Activated CD8-positive, alpha-beta T cell treated with anti-CD3 and anti-CD28 coated beads, Interleukin-2, amount 10 ng/mL, durations not matched to agents 7 days and 5 days (primary cell): ENCODE data around the gene SFXN1. TPM values are rescaled to one million over a fixed set of nuclear protein-coding genes. Genes with fewer than 3 reads are reported as not detected.

Source experiments
- ATAC-seq: fragments of 150-1000 bp; cut with Tn5 transposase; one replicate; pipeline ENCODE4 v1.10.0; 2021; ENCODE audit warnings: moderate library complexity
- CTCF ChIA-PET: fragments of 350-600 bp; sonication (Branson Sonifier 250); formaldehyde crosslinking; loops from one replicate; lab custom pipeline; 2021; ENCODE audit warnings: antibody characterized with exemption; lab: Charles Lee
- POLR2A ChIA-PET: fragments of 350-600 bp; sonication (Branson Sonifier 250); formaldehyde crosslinking; loops from one replicate; lab custom pipeline; 2021; ENCODE audit warnings: antibody characterized with exemption; lab: Charles Lee
- DNase-seq: peaks from one replicate; pipeline ENCODE4 v3.0.0-alpha.2; 2020
- H3K27ac Mint-ChIP-seq: one replicate; pipeline ENCODE4 v1.8.0; 2021; ENCODE audit warnings: mild to moderate bottlenecking, mixed read lengths
- H3K27me3 Mint-ChIP-seq: one replicate; pipeline ENCODE4 v1.8.0; 2021; ENCODE audit warnings: low read depth, mixed read lengths
- H3K36me3 Mint-ChIP-seq: one replicate; pipeline ENCODE4 v1.8.0; 2021; ENCODE audit warnings: low read depth, mixed read lengths
- H3K4me1 Mint-ChIP-seq: one replicate; pipeline ENCODE4 v1.8.0; 2021; ENCODE audit warnings: low read depth, mixed read lengths
- H3K4me3 Mint-ChIP-seq: one replicate; pipeline ENCODE4 v1.8.0; 2021; ENCODE audit warnings: mild to moderate bottlenecking, mixed read lengths
- H3K9me3 Mint-ChIP-seq: one replicate; pipeline ENCODE4 v1.8.0; 2022; ENCODE audit warnings: mixed read lengths; ENCODE audit not compliant: insufficient read depth
- total RNA-seq, 2 experiments: library from RNA; stranded (reverse); gene quantifications; one replicate each; pipeline ENCODE4 v1.2.3, GENCODE V29; 2021

SFXN1 gene
- total RNA-seq, 2 experiments from 2014 or later, result 261 to 271 TPM

GRCh38 chr5:175479125-175479881, 943 bp downstream of the SFXN1 start:
- no peaks in the 10 kb centered on the region for H3K9me3 Mint-ChIP-seq
- H3K27me3 Mint-ChIP-seq, result peaks cover 5% of the 10 kb centered on the region
- POLR2A ChIA-PET, result interaction anchor here (1.2 to 2.2 kb wide), 6 partner anchors 10 to 910 kb away, joined by 3 to 15 read pairs (median 4); partner anchors contain the start of genes HIGD2A and NOP16
- DNase-seq (peak; percentile 31), ATAC-seq (peak; percentile 2)
- peak overlapping the region; percentile 94 for H3K4me3 Mint-ChIP-seq
- H3K36me3 Mint-ChIP-seq, result peaks cover 52% of the 10 kb centered on the region
- peaks cover 52% of the 10 kb centered on the region for H3K4me1 Mint-ChIP-seq
- CTCF ChIA-PET, result interaction anchor here (1.2 to 2.3 kb wide), 4 partner anchors 15 to 44 kb away, joined by 3 to 29 read pairs (median 6); no protein-coding TSS in a partner anchor
- H3K27ac Mint-ChIP-seq, result peak overlapping the region; percentile 92

- Mint-ChIP-seq H3K27ac (peak overlapping the region; percentile 83), H3K9me3 (no peaks in the 10 kb centered on the region), H3K36me3 (peaks cover 86% of the 10 kb centered on the region), H3K27me3 (no peaks in the 10 kb centered on the region), H3K4me3 (peak overlapping the region; percentile 61), H3K4me1 (peaks cover 75% of the 10 kb centered on the region)
- ChIA-PET CTCF (interaction anchor here (0.9 to 1.5 kb wide), 4 partner anchors 18 to 174 kb away, joined by 3 to 7 read pairs (median 3); no protein-coding TSS in a partner anchor), POLR2A (interaction anchor here (0.6 to 1.5 kb wide), 5 partner anchors 10 to 169 kb away, joined by 3 to 6 read pairs (median 3); no protein-coding TSS in a partner anchor)
- no peak for DNase-seq
- no peak for ATAC-seq
These were observed 5.0 kb downstream of the SFXN1 start for GRCh38 chr5:175483337-175483736.

- peak overlapping the region; percentile 83 for H3K27ac Mint-ChIP-seq
- no peak for DNase-seq
- peaks cover 91% of the 10 kb centered on the region for H3K36me3 Mint-ChIP-seq
- ATAC-seq, result no peak
- CTCF ChIA-PET, result interaction anchor here (1.0 kb wide), 1 partner anchor 32 kb away, joined by 3 read pairs; no protein-coding TSS in a partner anchor
- H3K4me1 Mint-ChIP-seq, result peaks cover 85% of the 10 kb centered on the region
- POLR2A ChIA-PET, result no interaction called here
- H3K27me3 Mint-ChIP-seq, result no peaks in the 10 kb centered on the region
- no peaks in the 10 kb centered on the region for H3K9me3 Mint-ChIP-seq
- peak overlapping the region; percentile 61 for H3K4me3 Mint-ChIP-seq
These were observed 6.0 kb downstream of the SFXN1 start for GRCh38 chr5:175484322-175484721.

GRCh38 chr5:175484829-175485228, 6.5 kb downstream of the SFXN1 start:
- H3K36me3 Mint-ChIP-seq, result peaks cover 91% of the 10 kb centered on the region
- ChIA-PET POLR2A (no interaction called here), CTCF (no interaction called here)
- DNase-seq (no peak), ATAC-seq (no peak)
- H3K4me3 Mint-ChIP-seq, result no peak overlapping the region
- H3K9me3 Mint-ChIP-seq, result no peaks in the 10 kb centered on the region
- H3K27ac Mint-ChIP-seq, result peak overlapping the region; percentile 10
- H3K27me3 Mint-ChIP-seq, result no peaks in the 10 kb centered on the region
- peaks cover 90% of the 10 kb centered on the region for H3K4me1 Mint-ChIP-seq

GRCh38 chr5:175485631-175486030, 7.3 kb downstream of the SFXN1 start:
- no peak for ATAC-seq
- POLR2A ChIA-PET, result no interaction called here
- peaks cover 91% of the 10 kb centered on the region for H3K36me3 Mint-ChIP-seq
- peaks cover 94% of the 10 kb centered on the region for H3K4me1 Mint-ChIP-seq
- CTCF ChIA-PET, result interaction anchor here (1.3 kb wide), 1 partner anchor 21 kb away, joined by 4 read pairs; no protein-coding TSS in a partner anchor
- no peak overlapping the region for H3K27ac Mint-ChIP-seq
- H3K27me3 Mint-ChIP-seq, result no peaks in the 10 kb centered on the region
- H3K4me3 Mint-ChIP-seq, result no peak overlapping the region
- no peak for DNase-seq
- no peaks in the 10 kb centered on the region for H3K9me3 Mint-ChIP-seq

GRCh38 chr5:175487514-175488222, 9.3 kb downstream of the SFXN1 start:
- Mint-ChIP-seq H3K27me3 (no peaks in the 10 kb centered on the region), H3K27ac (peak overlapping the region; percentile 75), H3K4me3 (peak overlapping the region; percentile 4), H3K4me1 (peaks cover 75% of the 10 kb centered on the region), H3K9me3 (no peaks in the 10 kb centered on the region), H3K36me3 (peaks cover 86% of the 10 kb centered on the region)
- no peak for ATAC-seq
- CTCF ChIA-PET, result no interaction called here
- POLR2A ChIA-PET, result interaction anchor here (0.6 to 1.2 kb wide), 4 partner anchors 10 to 29 kb away, joined by 3 to 6 read pairs (median 4); partner anchors contain the start of gene SFXN1
- no peak for DNase-seq

GRCh38 chr5:175489693-175490443, 11.5 kb downstream of the SFXN1 start:
- ATAC-seq (peak; percentile 46), DNase-seq (no peak)
- Mint-ChIP-seq H3K9me3 (no peaks in the 10 kb centered on the region), H3K4me1 (peaks cover 66% of the 10 kb centered on the region), H3K36me3 (peaks cover 86% of the 10 kb centered on the region), H3K4me3 (peak overlapping the region; percentile 50), H3K27ac (peak overlapping the region; percentile 76), H3K27me3 (no peaks in the 10 kb centered on the region)
- ChIA-PET POLR2A (interaction anchor here (0.9 to 1.2 kb wide), 2 partner anchors 10 kb away, joined by 3 to 4 read pairs; no protein-coding TSS in a partner anchor), CTCF (interaction anchor here (1.0 to 2.0 kb wide), 4 partner anchors 10 to 44 kb away, joined by 3 to 8 read pairs (median 5); no protein-coding TSS in a partner anchor)

GRCh38 chr5:175491223-175491622, 12.9 kb downstream of the SFXN1 start:
- no peak for DNase-seq
- Mint-ChIP-seq H3K9me3 (no peaks in the 10 kb centered on the region), H3K4me1 (peaks cover 56% of the 10 kb centered on the region), H3K4me3 (no peak overlapping the region), H3K27me3 (no peaks in the 10 kb centered on the region), H3K36me3 (peaks cover 81% of the 10 kb centered on the region), H3K27ac (no peak overlapping the region)
- no peak for ATAC-seq
- ChIA-PET POLR2A (no interaction called here), CTCF (interaction anchor here (1.1 to 1.9 kb wide), 2 partner anchors 27 to 43 kb away, joined by 4 to 7 read pairs; no protein-coding TSS in a partner anchor)

GRCh38 chr5:175493260-175493659, 14.9 kb downstream of the SFXN1 start:
- POLR2A ChIA-PET, result interaction anchor here (1.5 kb wide), 1 partner anchor 10 kb away, joined by 3 read pairs; no protein-coding TSS in a partner anchor
- Mint-ChIP-seq H3K9me3 (no peaks in the 10 kb centered on the region), H3K27me3 (no peaks in the 10 kb centered on the region), H3K4me3 (no peak overlapping the region), H3K27ac (no peak overlapping the region), H3K36me3 (peaks cover 81% of the 10 kb centered on the region), H3K4me1 (peaks cover 45% of the 10 kb centered on the region)
- ATAC-seq (no peak), DNase-seq (no peak)
- CTCF ChIA-PET, result interaction anchor here (1.1 kb wide), 1 partner anchor 23 kb away, joined by 3 read pairs; no protein-coding TSS in a partner anchor

GRCh38 chr5:175493726-175494125, 15.4 kb downstream of the SFXN1 start:
- Mint-ChIP-seq H3K36me3 (peaks cover 79% of the 10 kb centered on the region), H3K4me1 (peaks cover 41% of the 10 kb centered on the region), H3K4me3 (no peak overlapping the region), H3K27me3 (no peaks in the 10 kb centered on the region), H3K27ac (no peak overlapping the region), H3K9me3 (no peaks in the 10 kb centered on the region)
- ATAC-seq (no peak), DNase-seq (peak; percentile 1)
- POLR2A ChIA-PET, result interaction anchor here (1.5 kb wide), 1 partner anchor 11 kb away, joined by 3 read pairs; no protein-coding TSS in a partner anchor
- CTCF ChIA-PET, result interaction anchor here (1.1 kb wide), 1 partner anchor 23 kb away, joined by 3 read pairs; no protein-coding TSS in a partner anchor
